ENCODE data around the gene SEC22B.
"Not testable (repeated sequence)": the region's sequence is repeated elsewhere in the genome, so short reads cannot be mapped to it uniquely, and the experiment has no call there.

SEC22B gene

GRCh38 chr1:120112212-120112611 lies 64.1 kb downstream of the SEC22B start:
- DNase-seq: not testable (repeated sequence)

GRCh38 chr1:120111771-120112170 lies 64.5 kb downstream of the SEC22B start:
- DNase-seq: not testable (repeated sequence)

DNA sequence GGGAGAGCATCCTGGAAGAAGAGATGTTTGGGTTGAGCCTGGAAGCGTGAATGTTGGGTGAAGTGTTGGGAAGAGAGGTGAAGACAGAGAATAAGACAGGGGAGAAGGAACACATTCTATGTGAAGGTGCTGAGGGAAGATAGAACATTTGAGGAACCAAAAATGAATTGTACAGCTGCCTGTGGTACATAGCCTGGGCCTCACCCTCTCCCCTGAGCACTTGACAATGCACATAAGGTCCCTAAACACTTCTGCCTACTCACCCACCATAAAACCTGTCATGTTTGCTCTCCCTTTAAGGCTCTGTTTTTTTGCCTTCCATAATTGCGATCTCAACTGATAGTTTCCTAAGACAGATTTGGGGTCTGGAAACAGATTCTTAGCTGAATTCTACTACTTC lies 65.3 kb downstream of the SEC22B start:
- not testable (repeated sequence) for DNase-seq

- not testable (repeated sequence) for DNase-seq
Measured at GRCh38 chr1:120109656-120110055, 66.7 kb downstream of the SEC22B start.

- DNase-seq: not testable (repeated sequence)
Measured at GRCh38 chr1:120109180-120109579, 67.1 kb downstream of the SEC22B start.

DNA sequence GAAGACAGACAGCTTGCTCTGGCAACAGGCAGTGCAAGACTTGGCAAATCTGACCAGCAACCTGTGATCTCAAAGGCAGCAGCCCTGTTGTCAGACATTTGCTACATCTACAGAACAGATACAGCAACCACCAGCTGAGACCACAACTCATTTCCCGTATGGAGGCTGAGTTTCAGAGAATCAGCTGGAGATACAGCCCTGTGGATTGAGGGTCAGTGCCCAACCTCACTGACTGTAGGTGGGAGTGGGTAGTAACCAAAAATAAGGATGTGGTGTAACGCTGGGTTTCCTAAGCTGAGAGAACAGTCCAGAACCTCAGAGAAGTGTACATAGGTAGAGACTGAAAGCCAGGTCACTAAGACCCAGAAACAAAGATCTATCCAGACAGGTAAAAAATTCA lies 71.0 kb downstream of the SEC22B start:
- not testable (repeated sequence) for DNase-seq

GRCh38 chr1:120103768-120104167 lies 72.6 kb downstream of the SEC22B start:
- not testable (repeated sequence) for DNase-seq

DNA sequence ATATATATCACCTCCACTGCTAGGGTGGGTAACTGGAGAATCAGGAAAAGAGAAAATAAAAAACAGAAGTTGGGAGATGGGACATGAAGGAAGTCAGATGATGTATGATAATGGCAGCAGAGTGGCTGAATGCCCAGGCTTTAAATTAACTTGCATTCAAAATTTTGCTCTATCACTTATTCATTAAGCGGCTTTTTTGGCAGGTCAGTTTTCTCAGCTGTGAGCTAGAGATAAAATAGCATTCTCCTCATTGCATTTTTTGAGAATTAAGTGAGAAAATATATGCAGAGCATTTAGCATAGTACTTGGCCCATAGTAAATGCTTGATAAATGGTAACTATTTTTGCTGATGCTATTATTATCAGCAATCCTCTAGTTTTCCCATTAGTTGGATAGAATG lies 74.7 kb downstream of the SEC22B start:
- not testable (repeated sequence) for DNase-seq

Data from midbrain (tissue), 1 donor.